ENCODE measurements around the gene OR10A4. TPM values are rescaled to one million over a fixed set of nuclear protein-coding genes. Genes with fewer than 3 reads are reported as not detected.

The OR10A4 gene
- total and polyA plus RNA-seq, 9 of the 15 experiments (the other 6 are each of a cell fraction or from before 2014, with no cell fraction given), result not detected

DNA sequence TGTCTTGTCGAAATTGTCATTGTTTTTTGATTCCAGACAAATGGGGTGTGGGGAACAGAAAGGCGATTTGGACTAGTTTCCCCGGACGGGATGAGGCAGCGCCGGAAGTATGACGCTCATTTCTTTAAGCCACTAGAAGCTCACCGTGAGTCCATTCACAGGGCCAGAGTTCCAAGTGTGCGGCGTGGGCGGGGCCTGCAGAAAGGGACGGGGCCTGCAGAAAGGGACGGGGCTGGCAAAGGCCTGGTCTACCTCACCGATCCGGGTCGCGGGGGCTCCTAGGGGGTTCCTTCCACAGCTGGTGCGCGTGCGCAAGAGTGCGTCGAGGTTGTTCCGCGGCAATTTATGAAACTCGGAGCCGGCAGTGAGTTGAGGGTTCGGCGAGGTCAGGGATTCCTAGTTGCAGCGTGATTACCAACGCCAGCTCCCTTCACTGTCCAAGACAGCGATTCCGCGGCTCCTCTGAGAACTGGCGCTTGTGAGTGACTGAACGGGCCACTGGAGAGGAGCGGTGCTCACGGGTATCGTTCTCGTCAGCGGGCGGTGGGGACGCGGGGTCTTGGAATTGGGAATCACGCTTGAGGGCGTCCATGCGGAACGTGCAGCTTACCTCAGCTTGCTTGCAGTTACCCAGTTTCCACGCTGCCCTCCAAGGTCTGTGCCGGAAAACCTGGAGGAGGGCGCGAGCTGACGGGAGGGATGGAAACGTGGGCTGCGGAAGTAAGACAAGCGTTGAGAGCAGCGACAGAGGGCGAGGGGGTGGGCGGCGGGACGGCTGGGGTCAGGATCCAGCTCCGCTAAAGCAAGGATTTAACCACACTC lies 50.0 kb downstream of the OR10A4 start, which contains the start of gene ZNF215 (continued):
- TF ChIP-seq, protein P1, sequence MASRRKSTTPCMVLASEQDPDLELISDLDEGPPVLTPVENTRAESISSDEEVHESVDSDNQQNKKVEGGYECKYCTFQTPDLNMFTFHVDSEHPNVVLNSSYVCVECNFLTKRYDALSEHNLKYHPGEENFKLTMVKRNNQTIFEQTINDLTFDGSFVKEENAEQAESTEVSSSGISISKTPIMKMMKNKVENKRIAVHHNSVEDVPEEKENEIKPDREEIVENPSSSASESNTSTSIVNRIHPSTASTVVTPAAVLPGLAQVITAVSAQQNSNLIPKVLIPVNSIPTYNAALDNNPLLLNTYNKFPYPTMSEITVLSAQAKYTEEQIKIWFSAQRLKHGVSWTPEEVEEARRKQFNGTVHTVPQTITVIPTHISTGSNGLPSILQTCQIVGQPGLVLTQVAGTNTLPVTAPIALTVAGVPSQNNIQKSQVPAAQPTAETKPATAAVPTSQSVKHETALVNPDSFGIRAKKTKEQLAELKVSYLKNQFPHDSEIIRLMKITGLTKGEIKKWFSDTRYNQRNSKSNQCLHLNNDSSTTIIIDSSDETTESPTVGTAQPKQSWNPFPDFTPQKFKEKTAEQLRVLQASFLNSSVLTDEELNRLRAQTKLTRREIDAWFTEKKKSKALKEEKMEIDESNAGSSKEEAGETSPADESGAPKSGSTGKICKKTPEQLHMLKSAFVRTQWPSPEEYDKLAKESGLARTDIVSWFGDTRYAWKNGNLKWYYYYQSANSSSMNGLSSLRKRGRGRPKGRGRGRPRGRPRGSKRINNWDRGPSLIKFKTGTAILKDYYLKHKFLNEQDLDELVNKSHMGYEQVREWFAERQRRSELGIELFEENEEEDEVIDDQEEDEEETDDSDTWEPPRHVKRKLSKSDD (conservative IDR thresholded peaks at IDR 0.05; ENCODE audit: low read length), result no peak
- TF ChIP-seq, protein P2, sequence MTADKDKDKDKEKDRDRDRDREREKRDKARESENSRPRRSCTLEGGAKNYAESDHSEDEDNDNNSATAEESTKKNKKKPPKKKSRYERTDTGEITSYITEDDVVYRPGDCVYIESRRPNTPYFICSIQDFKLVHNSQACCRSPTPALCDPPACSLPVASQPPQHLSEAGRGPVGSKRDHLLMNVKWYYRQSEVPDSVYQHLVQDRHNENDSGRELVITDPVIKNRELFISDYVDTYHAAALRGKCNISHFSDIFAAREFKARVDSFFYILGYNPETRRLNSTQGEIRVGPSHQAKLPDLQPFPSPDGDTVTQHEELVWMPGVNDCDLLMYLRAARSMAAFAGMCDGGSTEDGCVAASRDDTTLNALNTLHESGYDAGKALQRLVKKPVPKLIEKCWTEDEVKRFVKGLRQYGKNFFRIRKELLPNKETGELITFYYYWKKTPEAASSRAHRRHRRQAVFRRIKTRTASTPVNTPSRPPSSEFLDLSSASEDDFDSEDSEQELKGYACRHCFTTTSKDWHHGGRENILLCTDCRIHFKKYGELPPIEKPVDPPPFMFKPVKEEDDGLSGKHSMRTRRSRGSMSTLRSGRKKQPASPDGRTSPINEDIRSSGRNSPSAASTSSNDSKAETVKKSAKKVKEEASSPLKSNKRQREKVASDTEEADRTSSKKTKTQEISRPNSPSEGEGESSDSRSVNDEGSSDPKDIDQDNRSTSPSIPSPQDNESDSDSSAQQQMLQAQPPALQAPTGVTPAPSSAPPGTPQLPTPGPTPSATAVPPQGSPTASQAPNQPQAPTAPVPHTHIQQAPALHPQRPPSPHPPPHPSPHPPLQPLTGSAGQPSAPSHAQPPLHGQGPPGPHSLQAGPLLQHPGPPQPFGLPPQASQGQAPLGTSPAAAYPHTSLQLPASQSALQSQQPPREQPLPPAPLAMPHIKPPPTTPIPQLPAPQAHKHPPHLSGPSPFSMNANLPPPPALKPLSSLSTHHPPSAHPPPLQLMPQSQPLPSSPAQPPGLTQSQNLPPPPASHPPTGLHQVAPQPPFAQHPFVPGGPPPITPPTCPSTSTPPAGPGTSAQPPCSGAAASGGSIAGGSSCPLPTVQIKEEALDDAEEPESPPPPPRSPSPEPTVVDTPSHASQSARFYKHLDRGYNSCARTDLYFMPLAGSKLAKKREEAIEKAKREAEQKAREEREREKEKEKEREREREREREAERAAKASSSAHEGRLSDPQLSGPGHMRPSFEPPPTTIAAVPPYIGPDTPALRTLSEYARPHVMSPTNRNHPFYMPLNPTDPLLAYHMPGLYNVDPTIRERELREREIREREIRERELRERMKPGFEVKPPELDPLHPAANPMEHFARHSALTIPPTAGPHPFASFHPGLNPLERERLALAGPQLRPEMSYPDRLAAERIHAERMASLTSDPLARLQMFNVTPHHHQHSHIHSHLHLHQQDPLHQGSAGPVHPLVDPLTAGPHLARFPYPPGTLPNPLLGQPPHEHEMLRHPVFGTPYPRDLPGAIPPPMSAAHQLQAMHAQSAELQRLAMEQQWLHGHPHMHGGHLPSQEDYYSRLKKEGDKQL (CRISPR knock-in tag; IDR thresholded peaks at IDR 0.05; ENCODE audit: borderline replicate concordance), result 0 out of 2 replicates have a peak, but pooled peaks have one; percentile 90
- TF ChIP-seq RFX7 (CRISPR knock-in tag; IDR thresholded peaks at IDR 0.05), result no peak
- TF ChIP-seq, protein P3, sequence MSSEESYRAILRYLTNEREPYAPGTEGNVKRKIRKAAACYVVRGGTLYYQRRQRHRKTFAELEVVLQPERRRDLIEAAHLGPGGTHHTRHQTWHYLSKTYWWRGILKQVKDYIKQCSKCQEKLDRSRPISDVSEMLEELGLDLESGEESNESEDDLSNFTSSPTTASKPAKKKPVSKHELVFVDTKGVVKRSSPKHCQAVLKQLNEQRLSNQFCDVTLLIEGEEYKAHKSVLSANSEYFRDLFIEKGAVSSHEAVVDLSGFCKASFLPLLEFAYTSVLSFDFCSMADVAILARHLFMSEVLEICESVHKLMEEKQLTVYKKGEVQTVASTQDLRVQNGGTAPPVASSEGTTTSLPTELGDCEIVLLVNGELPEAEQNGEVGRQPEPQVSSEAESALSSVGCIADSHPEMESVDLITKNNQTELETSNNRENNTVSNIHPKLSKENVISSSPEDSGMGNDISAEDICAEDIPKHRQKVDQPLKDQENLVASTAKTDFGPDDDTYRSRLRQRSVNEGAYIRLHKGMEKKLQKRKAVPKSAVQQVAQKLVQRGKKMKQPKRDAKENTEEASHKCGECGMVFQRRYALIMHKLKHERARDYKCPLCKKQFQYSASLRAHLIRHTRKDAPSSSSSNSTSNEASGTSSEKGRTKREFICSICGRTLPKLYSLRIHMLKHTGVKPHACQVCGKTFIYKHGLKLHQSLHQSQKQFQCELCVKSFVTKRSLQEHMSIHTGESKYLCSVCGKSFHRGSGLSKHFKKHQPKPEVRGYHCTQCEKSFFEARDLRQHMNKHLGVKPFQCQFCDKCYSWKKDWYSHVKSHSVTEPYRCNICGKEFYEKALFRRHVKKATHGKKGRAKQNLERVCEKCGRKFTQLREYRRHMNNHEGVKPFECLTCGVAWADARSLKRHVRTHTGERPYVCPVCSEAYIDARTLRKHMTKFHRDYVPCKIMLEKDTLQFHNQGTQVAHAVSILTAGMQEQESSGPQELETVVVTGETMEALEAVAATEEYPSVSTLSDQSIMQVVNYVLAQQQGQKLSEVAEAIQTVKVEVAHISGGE (CRISPR knock-in tag; IDR thresholded peaks at IDR 0.05), result peak in 2 of 3 experiments; percentile 76 to 98; a peak in 4 of 6 replicates
- TF ChIP-seq RAD21 (CRISPR knock-in tag; conservative IDR thresholded peaks at IDR 0.05 in 1 of 2, IDR thresholded peaks at IDR 0.05 in 1 of 2), result no peak
- no peak for TF ChIP-seq ZNF668 (CRISPR knock-in tag; IDR thresholded peaks at IDR 0.05)
- no peak for TF ChIP-seq HBP1 (CRISPR knock-in tag; IDR thresholded peaks at IDR 0.05)
- no peak for TF ChIP-seq CCAR2 (IDR thresholded peaks at IDR 0.05; ENCODE audit: low read depth, low read length)
- peak; percentile 79 for TF ChIP-seq CREB1 (IDR thresholded peaks at IDR 0.05)
- TF ChIP-seq CREB1 (CRISPR knock-in tag; IDR thresholded peaks at IDR 0.05), result peak; percentile 24
- no peak for TF ChIP-seq PRPF4 (IDR thresholded peaks at IDR 0.05; ENCODE audit: insufficient read depth, low read depth, low read length, poor library complexity, severe bottlenecking)
